ENCODE data around the gene APLF. TPM values are rescaled to one million over a fixed set of nuclear protein-coding genes. Genes with fewer than 3 reads are reported as not detected.

The APLF gene
- total RNA-seq, 1 donor from 2014 or later = 2.5 TPM

DNA sequence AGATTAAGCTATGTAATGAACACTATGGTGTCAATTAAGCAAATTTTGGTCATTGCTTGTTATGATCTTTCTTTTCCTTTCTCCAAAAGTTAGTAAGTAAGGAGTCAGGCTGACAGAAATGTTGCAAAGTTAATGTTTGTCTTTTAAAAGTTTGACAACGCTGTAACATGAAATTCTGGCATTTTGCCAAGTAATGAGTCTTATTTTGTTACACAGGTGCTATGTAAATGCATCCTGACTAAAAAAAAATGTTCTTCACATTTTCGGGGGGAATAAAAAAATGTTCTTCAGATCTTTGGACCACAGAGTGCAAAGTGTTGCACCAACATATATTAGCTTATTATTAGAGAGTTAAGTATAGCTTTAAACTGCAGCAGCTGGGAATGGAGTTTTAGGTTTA is 121.2 kb downstream of the APLF start:
- no peak for TF ChIP-seq EZH2 (IDR thresholded peaks at IDR 0.05; ENCODE audit: insufficient read depth, low read length)
- TF ChIP-seq, protein P1, sequence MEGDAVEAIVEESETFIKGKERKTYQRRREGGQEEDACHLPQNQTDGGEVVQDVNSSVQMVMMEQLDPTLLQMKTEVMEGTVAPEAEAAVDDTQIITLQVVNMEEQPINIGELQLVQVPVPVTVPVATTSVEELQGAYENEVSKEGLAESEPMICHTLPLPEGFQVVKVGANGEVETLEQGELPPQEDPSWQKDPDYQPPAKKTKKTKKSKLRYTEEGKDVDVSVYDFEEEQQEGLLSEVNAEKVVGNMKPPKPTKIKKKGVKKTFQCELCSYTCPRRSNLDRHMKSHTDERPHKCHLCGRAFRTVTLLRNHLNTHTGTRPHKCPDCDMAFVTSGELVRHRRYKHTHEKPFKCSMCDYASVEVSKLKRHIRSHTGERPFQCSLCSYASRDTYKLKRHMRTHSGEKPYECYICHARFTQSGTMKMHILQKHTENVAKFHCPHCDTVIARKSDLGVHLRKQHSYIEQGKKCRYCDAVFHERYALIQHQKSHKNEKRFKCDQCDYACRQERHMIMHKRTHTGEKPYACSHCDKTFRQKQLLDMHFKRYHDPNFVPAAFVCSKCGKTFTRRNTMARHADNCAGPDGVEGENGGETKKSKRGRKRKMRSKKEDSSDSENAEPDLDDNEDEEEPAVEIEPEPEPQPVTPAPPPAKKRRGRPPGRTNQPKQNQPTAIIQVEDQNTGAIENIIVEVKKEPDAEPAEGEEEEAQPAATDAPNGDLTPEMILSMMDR (IDR thresholded peaks at IDR 0.05; ENCODE audit: insufficient read depth, low read depth, low read length) = no peak
- FAIRE-seq (no peak), DNase-seq (ENCODE audit: low read depth) (no peak)
- H3K9ac ChIP-seq (ENCODE audit: low read length) = no peak overlapping the region
- no peaks in the 10 kb centered on the region for H3K79me2 ChIP-seq (ENCODE audit: insufficient read depth, low read length)
- Mint-ChIP-seq H3K9me3 (ENCODE audit: unreplicated experiment) (no peaks in the 10 kb centered on the region), H3K27me3 (ENCODE audit: low read depth, unreplicated experiment) (no peaks in the 10 kb centered on the region), H3K4me1 (ENCODE audit: low read depth, unreplicated experiment) (no peaks in the 10 kb centered on the region), H3K4me3 (ENCODE audit: unreplicated experiment) (peak overlapping the region; percentile 32), H3K36me3 (ENCODE audit: low read depth, unreplicated experiment) (no peaks in the 10 kb centered on the region), H3K27ac (ENCODE audit: unreplicated experiment) (no peak overlapping the region)
- no peaks in the 10 kb centered on the region for H3K9me3 ChIP-seq (ENCODE audit: insufficient read depth, low read depth, low read length)
- no peaks in the 10 kb centered on the region for H3K4me1 ChIP-seq (ENCODE audit: insufficient read depth, low read length)
- no peaks in the 10 kb centered on the region for H3K27me3 ChIP-seq (ENCODE audit: insufficient read depth, low read length)
- no peaks in the 10 kb centered on the region for H3K36me3 ChIP-seq (ENCODE audit: insufficient read depth, low read length)
- no peak overlapping the region for H3K27ac ChIP-seq (ENCODE audit: low read depth, low read length)
- H3K4me3 ChIP-seq (ENCODE audit: insufficient read depth, low read depth, low read length) = no peak overlapping the region
- no peaks in the 10 kb centered on the region for H4K20me1 ChIP-seq (ENCODE audit: insufficient read depth, low read length)
- no peak overlapping the region for H3K4me2 ChIP-seq (ENCODE audit: low read length)
- no peak overlapping the region for H2AFZ ChIP-seq (ENCODE audit: low read depth, low read length)

DNA sequence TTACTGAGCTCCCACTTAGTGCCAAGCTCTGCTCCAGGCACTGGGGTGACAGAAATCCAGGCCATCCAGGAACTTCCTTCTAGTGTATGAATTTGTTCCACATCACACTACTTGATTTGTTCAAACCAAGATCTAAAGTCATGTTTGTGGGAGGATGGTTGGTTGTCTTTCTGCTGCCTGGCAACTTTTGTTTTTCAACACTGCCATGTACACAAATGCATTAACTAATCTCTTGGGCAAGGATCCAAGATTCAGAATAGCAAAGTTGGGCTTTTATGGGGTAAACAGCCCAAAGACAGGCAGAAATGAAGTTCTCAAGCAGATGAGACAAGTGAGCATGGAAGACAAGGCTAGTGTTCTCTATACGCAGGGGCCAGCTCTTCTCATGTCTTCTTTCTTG is 122.6 kb downstream of the APLF start:
- no peak overlapping the region for H3K4me3 Mint-ChIP-seq (ENCODE audit: unreplicated experiment)
- no peaks in the 10 kb centered on the region for H3K36me3 ChIP-seq (ENCODE audit: insufficient read depth, low read length)
- no peak overlapping the region for H3K4me2 ChIP-seq (ENCODE audit: low read length)
- no peak for DNase-seq (ENCODE audit: low read depth)
- no peaks in the 10 kb centered on the region for H3K9me3 Mint-ChIP-seq (ENCODE audit: unreplicated experiment)
- no peak overlapping the region for H3K27ac Mint-ChIP-seq (ENCODE audit: unreplicated experiment)
- H3K79me2 ChIP-seq (ENCODE audit: insufficient read depth, low read length) = no peaks in the 10 kb centered on the region
- no peaks in the 10 kb centered on the region for H3K9me3 ChIP-seq (ENCODE audit: insufficient read depth, low read depth, low read length)
- no peak overlapping the region for H3K27ac ChIP-seq (ENCODE audit: low read depth, low read length)
- H3K9ac ChIP-seq (ENCODE audit: low read length) = no peak overlapping the region
- H3K4me3 ChIP-seq (ENCODE audit: insufficient read depth, low read depth, low read length) = no peak overlapping the region
- H2AFZ ChIP-seq (ENCODE audit: low read depth, low read length) = no peak overlapping the region
- H3K36me3 Mint-ChIP-seq (ENCODE audit: low read depth, unreplicated experiment) = no peaks in the 10 kb centered on the region
- no peaks in the 10 kb centered on the region for H3K4me1 ChIP-seq (ENCODE audit: insufficient read depth, low read length)
- H3K4me1 Mint-ChIP-seq (ENCODE audit: low read depth, unreplicated experiment) = peaks cover 10% of the 10 kb centered on the region
- H3K27me3 ChIP-seq (ENCODE audit: insufficient read depth, low read length) = no peaks in the 10 kb centered on the region
- no peaks in the 10 kb centered on the region for H3K27me3 Mint-ChIP-seq (ENCODE audit: low read depth, unreplicated experiment)
- H4K20me1 ChIP-seq (ENCODE audit: insufficient read depth, low read length) = no peaks in the 10 kb centered on the region
- TF ChIP-seq EZH2 (IDR thresholded peaks at IDR 0.05; ENCODE audit: insufficient read depth, low read length) = no peak
- TF ChIP-seq, protein P1 (IDR thresholded peaks at IDR 0.05; ENCODE audit: insufficient read depth, low read depth, low read length) = no peak
- no peak for FAIRE-seq

DNA sequence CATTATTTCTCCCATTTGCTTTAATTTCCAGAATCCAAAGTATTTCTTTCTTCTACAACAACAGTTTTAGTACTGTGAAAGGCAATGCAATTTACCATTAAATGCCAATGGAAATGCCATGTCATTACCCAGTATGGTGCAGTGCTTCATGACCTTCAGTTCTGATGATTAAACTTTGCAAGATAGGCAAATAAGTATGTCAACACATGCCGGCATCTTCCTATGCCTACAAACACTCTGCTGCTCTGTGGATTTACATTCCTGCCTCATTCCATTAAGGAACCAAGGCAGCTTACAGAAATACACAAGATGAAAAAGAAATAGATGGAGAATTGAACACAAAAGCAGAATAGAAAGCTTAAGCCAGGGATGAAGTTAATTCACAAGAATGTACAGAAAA is 123.3 kb downstream of the APLF start:
- Histone ChIP-seq H3K9ac (ENCODE audit: low read length) (no peak overlapping the region), H2AFZ (ENCODE audit: low read depth, low read length) (no peak overlapping the region)
- TF ChIP-seq, protein P1 (IDR thresholded peaks at IDR 0.05; ENCODE audit: insufficient read depth, low read depth, low read length) = no peak
- no peak for TF ChIP-seq EZH2 (IDR thresholded peaks at IDR 0.05; ENCODE audit: insufficient read depth, low read length)

More for the DNA sequence above, 123.3 kb downstream of the APLF start:
- Mint-ChIP-seq H3K9me3 (ENCODE audit: unreplicated experiment) (no peaks in the 10 kb centered on the region), H3K4me3 (ENCODE audit: unreplicated experiment) (no peak overlapping the region), H3K36me3 (ENCODE audit: low read depth, unreplicated experiment) (no peaks in the 10 kb centered on the region), H3K4me1 (ENCODE audit: low read depth, unreplicated experiment) (peaks cover 13% of the 10 kb centered on the region), H3K27ac (ENCODE audit: unreplicated experiment) (no peak overlapping the region), H3K27me3 (ENCODE audit: low read depth, unreplicated experiment) (no peaks in the 10 kb centered on the region)
- FAIRE-seq (no peak), DNase-seq (ENCODE audit: low read depth) (no peak)
- H3K36me3 ChIP-seq (ENCODE audit: insufficient read depth, low read length) = no peaks in the 10 kb centered on the region
- no peak overlapping the region for H3K27ac ChIP-seq (ENCODE audit: low read depth, low read length)
- no peaks in the 10 kb centered on the region for H3K79me2 ChIP-seq (ENCODE audit: insufficient read depth, low read length)
- H3K4me3 ChIP-seq (ENCODE audit: insufficient read depth, low read depth, low read length) = no peak overlapping the region
- H3K27me3 ChIP-seq (ENCODE audit: insufficient read depth, low read length) = no peaks in the 10 kb centered on the region
- H3K4me1 ChIP-seq (ENCODE audit: insufficient read depth, low read length) = no peaks in the 10 kb centered on the region
- no peaks in the 10 kb centered on the region for H4K20me1 ChIP-seq (ENCODE audit: insufficient read depth, low read length)
- no peak overlapping the region for H3K4me2 ChIP-seq (ENCODE audit: low read length)
- no peaks in the 10 kb centered on the region for H3K9me3 ChIP-seq (ENCODE audit: insufficient read depth, low read depth, low read length)
